Epithelial cell of umbilical artery (primary cell): ENCODE results near the gene ADH6. TPM values are rescaled to one million over a fixed set of nuclear protein-coding genes. Genes with fewer than 3 reads are reported as not detected.

Source experiments
- total RNA-seq: library from RNA; depleted of rRNA; stranded (reverse); fragments of >200 nt; gene quantifications from 2 replicates; pipeline ENCODE4 v1.2.3, GENCODE V29; 2014

The ADH6 gene
- not detected in 2 replicates for total RNA-seq

DNA sequence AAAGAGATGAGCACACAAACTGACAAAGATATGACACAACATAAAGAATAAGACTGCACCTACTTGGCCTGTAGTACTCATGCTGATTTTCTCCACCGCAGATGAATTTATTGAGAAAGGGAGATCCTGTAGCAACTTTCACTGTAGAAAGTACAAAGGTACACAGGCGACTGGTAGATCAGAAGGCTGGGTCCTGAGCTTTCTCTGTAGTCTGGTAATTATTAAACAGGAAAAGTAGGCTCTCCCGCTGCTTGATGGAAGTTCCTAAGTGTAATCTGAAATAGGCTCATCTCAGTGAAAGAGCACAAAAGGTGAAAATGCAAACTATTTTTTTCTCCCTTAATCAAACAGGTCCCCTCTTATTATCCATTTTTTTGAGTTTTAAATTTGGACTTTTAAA lies at the start of gene ADH6:
ADH6 (minus strand) TSS at position 175 of the 400 bp plus-strand sequence; CDS start at position 81, 94 bp downstream.

Other genes with a start within 250 kb of the ADH6 start
- 28.6 and 29.3 TPM in 2 replicates for gene METAP1, start 223.5 kb downstream of the ADH6 start, total RNA-seq
- gene ADH5, start 130.5 kb downstream of the ADH6 start, total RNA-seq = 100 and 138 TPM in 2 replicates
- gene ADH4, start 74.9 kb downstream of the ADH6 start, total RNA-seq = not detected in 2 replicates
- not detected in 2 replicates for gene ADH1A, start 71.7 kb upstream of the ADH6 start, total RNA-seq
- gene ADH1B, start 102.2 kb upstream of the ADH6 start, total RNA-seq = 0.65 and 1.2 TPM in 2 replicates
- not detected in 2 replicates for gene ADH1C, start 133.5 kb upstream of the ADH6 start, total RNA-seq
- not detected in 2 replicates for gene ADH7, start 216.1 kb upstream of the ADH6 start, total RNA-seq